MCF 10A (cell line): ENCODE results near the gene EMP3. TPM values are rescaled to one million over a fixed set of nuclear protein-coding genes. Genes with fewer than 3 reads are reported as not detected.

Experiments used
- BruUV-seq: library from RNA; stranded (reverse); fragments of 400-500 nt; replicated peaks from 2 replicates; lab custom pipeline; 2021; lab: Mats Ljungman, UMichigan
- CTCF ChIA-PET: fragments of 300-600 bp; sonication (Branson Sonifier 250); formaldehyde crosslinking; extraction: SDS; loops from one replicate; lab custom pipeline; 2021; ENCODE audit warnings: antibody characterized with exemption, inconsistent platforms; lab: Yijun Ruan, JAX
- POLR2A ChIA-PET: fragments of 300-600, 350-650 bp; sonication (Branson Sonifier 250); formaldehyde crosslinking; extraction: SDS; loops from one replicate; lab custom pipeline; 2020; ENCODE audit warnings: antibody characterized with exemption, inconsistent platforms; lab: Yijun Ruan, JAX
- DNase-seq: peaks from one replicate; pipeline ENCODE4 v3.0.0-alpha.2; 2018; ENCODE audit not compliant: unreplicated experiment
- H3K27ac Mint-ChIP-seq: one replicate; pipeline ENCODE4 v1.8.0; 2022; ENCODE audit warnings: mild to moderate bottlenecking, low read depth, mixed read lengths; ENCODE audit not compliant: unreplicated experiment
- H3K27me3 Mint-ChIP-seq: one replicate; pipeline ENCODE4 v1.8.0; 2022; ENCODE audit warnings: mixed read lengths; ENCODE audit not compliant: insufficient read depth, unreplicated experiment
- H3K36me3 Mint-ChIP-seq: one replicate; pipeline ENCODE4 v1.8.0; 2022; ENCODE audit warnings: mild to moderate bottlenecking, moderate library complexity, mixed read lengths; ENCODE audit not compliant: insufficient read depth, unreplicated experiment
- H3K4me1 Mint-ChIP-seq: one replicate; pipeline ENCODE4 v1.8.0; 2022; ENCODE audit warnings: mixed read lengths; ENCODE audit not compliant: insufficient read depth, unreplicated experiment
- H3K4me3 Mint-ChIP-seq: one replicate; pipeline ENCODE4 v1.8.0; 2022; ENCODE audit warnings: mild to moderate bottlenecking, moderate library complexity, mixed read lengths; ENCODE audit not compliant: unreplicated experiment
- H3K9me3 Mint-ChIP-seq: one replicate; pipeline ENCODE4 v1.8.0; 2022; ENCODE audit warnings: mixed read lengths; ENCODE audit not compliant: unreplicated experiment
- CTCF ChIP-seq: fragments of 200-600 bp; IDR thresholded peaks from one replicate; pipeline ENCODE4 v1.8.0; 2022; ENCODE audit warnings: antibody characterized with exemption, mild to moderate bottlenecking; ENCODE audit not compliant: unreplicated experiment
- intact Hi-C: fragments of 100-400 bp; cut with micrococcal nuclease; formaldehyde crosslinking; loops from 2 replicates; pipeline ENCODE4 v1.14.1; 2022
- total RNA-seq: library from RNA; stranded (reverse); gene quantifications from 2 replicates; pipeline ENCODE4 v1.2.3, GENCODE V29; 2022

Gene EMP3
- total RNA-seq, 1 experiment from 2014 or later: 198 TPM

DNA sequence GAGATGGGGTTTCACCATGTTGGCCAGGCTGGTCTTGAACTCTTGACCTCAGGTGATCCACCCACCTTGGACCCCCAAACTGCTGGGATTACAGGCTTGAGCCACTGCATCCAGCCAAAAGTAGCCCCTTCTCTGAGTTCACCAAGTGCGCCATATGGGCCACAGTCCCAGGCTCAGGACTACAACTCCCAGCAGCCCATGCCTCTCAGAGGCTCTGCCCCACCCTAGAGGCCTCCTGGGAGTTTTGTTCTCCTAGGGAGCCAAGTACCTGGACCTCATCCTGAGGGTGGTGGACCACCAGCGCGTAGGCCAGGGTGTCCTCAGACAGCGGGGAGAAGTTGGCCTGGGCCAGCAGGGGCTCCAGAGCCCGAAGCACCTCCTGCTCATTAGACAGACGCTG, 19.5 kb downstream of the EMP3 start:
- H3K27me3 Mint-ChIP-seq: no peaks in the 10 kb centered on the region
- ChIA-PET CTCF (interaction anchor here (0.6 to 1.2 kb wide), 3 partner anchors 9 to 46 kb away, joined by 3 to 4 read pairs (median 3); partner anchors contain the start of gene KDELR1), POLR2A (no interaction called here)
- intact Hi-C loops: no loop called here
- H3K4me1 Mint-ChIP-seq: peaks cover 15% of the 10 kb centered on the region
- BruUV-seq: no TSS peak
- H3K9me3 Mint-ChIP-seq: no peaks in the 10 kb centered on the region
- H3K36me3 Mint-ChIP-seq: peaks cover 5% of the 10 kb centered on the region
- TF ChIP-seq CTCF: no peak
- H3K27ac Mint-ChIP-seq: no peak overlapping the region
- H3K4me3 Mint-ChIP-seq: no peak overlapping the region
- DNase-seq: peak; percentile 21

- Mint-ChIP-seq H3K9me3 (no peaks in the 10 kb centered on the region), H3K36me3 (peaks cover 5% of the 10 kb centered on the region), H3K4me3 (no peak overlapping the region), H3K27ac (no peak overlapping the region), H3K27me3 (no peaks in the 10 kb centered on the region), H3K4me1 (peaks cover 9% of the 10 kb centered on the region)
- POLR2A ChIA-PET: interaction anchor here (1.2 kb wide), 1 partner anchor 12 kb away, joined by 4 read pairs; no protein-coding TSS in a partner anchor
- intact Hi-C loops: no loop called here
- no peak for DNase-seq
- no peak for TF ChIP-seq CTCF
- BruUV-seq: no TSS peak
- CTCF ChIA-PET: interaction anchor here (1.1 kb wide), 1 partner anchor 31 kb away, joined by 3 read pairs; no protein-coding TSS in a partner anchor
These were observed 20.8 kb downstream of the EMP3 start for GRCh38 chr19:48346191-48346590.

DNA sequence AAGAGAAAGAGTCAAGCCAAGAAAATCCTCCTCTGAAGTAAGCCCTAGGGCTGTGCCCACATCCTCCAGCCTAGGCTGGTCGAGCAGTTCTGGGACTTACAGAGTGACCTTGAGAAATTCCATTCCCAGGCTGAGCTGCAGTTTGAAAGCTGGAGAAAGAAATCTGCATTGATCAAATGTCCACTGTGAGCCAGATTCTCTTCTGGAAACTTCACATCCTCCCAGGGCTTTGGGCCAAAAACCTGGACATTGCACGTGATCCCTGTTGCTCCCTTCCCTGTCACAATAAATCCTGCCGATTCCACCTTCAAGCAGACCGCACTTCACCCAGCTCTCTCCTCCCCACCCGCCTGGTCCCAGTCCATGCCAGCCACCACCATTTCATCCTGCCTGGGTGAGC, 22.7 kb downstream of the EMP3 start:
- ChIA-PET CTCF (interaction anchor here (0.6 kb wide), 1 partner anchor 12 kb away, joined by 3 read pairs; no protein-coding TSS in a partner anchor), POLR2A (no interaction called here)
- no peaks in the 10 kb centered on the region for H3K27me3 Mint-ChIP-seq
- peaks cover 6% of the 10 kb centered on the region for H3K4me1 Mint-ChIP-seq
- H3K27ac Mint-ChIP-seq: no peak overlapping the region
- peaks cover 5% of the 10 kb centered on the region for H3K36me3 Mint-ChIP-seq
- H3K4me3 Mint-ChIP-seq: no peak overlapping the region
- TF ChIP-seq CTCF: no peak
- intact Hi-C loops: no loop called here
- BruUV-seq: no TSS peak
- no peaks in the 10 kb centered on the region for H3K9me3 Mint-ChIP-seq
- DNase-seq: no peak

GRCh38 chr19:48348737-48349136, 23.4 kb downstream of the EMP3 start:
- no peak for DNase-seq
- ChIA-PET POLR2A (no interaction called here), CTCF (interaction anchor here (0.8 kb wide), 1 partner anchor 27 kb away, joined by 3 read pairs; no protein-coding TSS in a partner anchor)
- TF ChIP-seq CTCF: no peak
- no peaks in the 10 kb centered on the region for H3K9me3 Mint-ChIP-seq
- H3K27me3 Mint-ChIP-seq: no peaks in the 10 kb centered on the region
- intact Hi-C loops: no loop called here
- no TSS peak for BruUV-seq
- peaks cover 5% of the 10 kb centered on the region for H3K36me3 Mint-ChIP-seq
- no peak overlapping the region for H3K4me3 Mint-ChIP-seq
- H3K4me1 Mint-ChIP-seq: no peaks in the 10 kb centered on the region
- no peak overlapping the region for H3K27ac Mint-ChIP-seq
